GM19328 (cell line): ENCODE data around the gene ERC1.
"Not testable (repeated sequence)": the region's sequence is repeated elsewhere in the genome, so short reads cannot be mapped to it uniquely, and the experiment has no call there.

Experiments used
- ATAC-seq: cut with Tn5 transposase; IDR thresholded peaks from one replicate; pipeline ENCODE4 v1.9.1; 2021; ENCODE audit warnings: mild to moderate bottlenecking, moderate library complexity; ENCODE audit not compliant: unreplicated experiment

The ERC1 gene

GRCh38 chr12:1115484-1116231, 124.6 kb downstream of the ERC1 start:
- no peak for ATAC-seq

GRCh38 chr12:1117371-1117770, 126.3 kb downstream of the ERC1 start:
- ATAC-seq = no peak

- no peak for ATAC-seq
Measured at GRCh38 chr12:1117970-1118563, 127.0 kb downstream of the ERC1 start.

GRCh38 chr12:1122786-1123185, 131.8 kb downstream of the ERC1 start:
- no peak for ATAC-seq

- no peak for ATAC-seq
Measured at GRCh38 chr12:1126091-1126490, 135.1 kb downstream of the ERC1 start.

- ATAC-seq = no peak
Measured at GRCh38 chr12:1127021-1127420, 136.0 kb downstream of the ERC1 start.

- no peak for ATAC-seq
Measured at GRCh38 chr12:1130164-1130563, 139.1 kb downstream of the ERC1 start.

- ATAC-seq = no peak
Measured at GRCh38 chr12:1130571-1130970, 139.5 kb downstream of the ERC1 start.

- ATAC-seq = no peak
Measured at GRCh38 chr12:1131811-1132224, 140.8 kb downstream of the ERC1 start.

- no peak for ATAC-seq
Measured at GRCh38 chr12:1132311-1132710, 141.3 kb downstream of the ERC1 start.

- no peak for ATAC-seq
Measured at GRCh38 chr12:1138691-1139090, 147.7 kb downstream of the ERC1 start.

GRCh38 chr12:1146758-1147157, 155.7 kb downstream of the ERC1 start:
- ATAC-seq = not testable (repeated sequence)

GRCh38 chr12:1147821-1148220, 156.8 kb downstream of the ERC1 start:
- no peak for ATAC-seq

GRCh38 chr12:1157046-1157445, 166.0 kb downstream of the ERC1 start:
- ATAC-seq = no peak

GRCh38 chr12:1161197-1161596, 170.2 kb downstream of the ERC1 start:
- ATAC-seq = no peak

GRCh38 chr12:1162081-1162760, 171.2 kb downstream of the ERC1 start:
- ATAC-seq = no peak

- no peak for ATAC-seq
Measured at GRCh38 chr12:1167784-1168183, 176.8 kb downstream of the ERC1 start.

- no peak for ATAC-seq
Measured at GRCh38 chr12:1170411-1170810, 179.4 kb downstream of the ERC1 start.

GRCh38 chr12:1171657-1172408, 180.8 kb downstream of the ERC1 start:
- no peak for ATAC-seq

- ATAC-seq = no peak
Measured at GRCh38 chr12:1173781-1174617, 183.0 kb downstream of the ERC1 start.
